NB4 (cell line): ENCODE measurements around the gene DMRTB1.

Experiments used
- DNase-seq: peaks from one replicate; pipeline ENCODE4 v3.0.0; 2010; ENCODE audit warnings: low read depth
- H3K4me3 ChIP-seq: one replicate; pipeline ENCODE4 v1.5.1; 2011; ENCODE audit warnings: mild to moderate bottlenecking, low read depth, low read length, moderate library complexity
- MYC ChIP-seq: IDR thresholded peaks from 2 replicates; pipeline ENCODE4 v1.6.1; 2011; ENCODE audit warnings: low read depth, low read length
- POLR2A ChIP-seq: IDR thresholded peaks from 2 replicates; pipeline ENCODE4 v1.6.1; 2011; ENCODE audit warnings: mild to moderate bottlenecking; ENCODE audit not compliant: insufficient read length; ENCODE audit errors: extremely low read depth
- TF ChIP-seq, protein P1 (sequence below): IDR thresholded peaks from 2 replicates; pipeline ENCODE4 v1.6.1; 2011; ENCODE audit warnings: low read depth, low read length
- TF ChIP-seq, protein P2 (sequence below): IDR thresholded peaks from one replicate; pipeline ENCODE4 v1.5.1; 2012; ENCODE audit warnings: low read depth, low read length

The DMRTB1 gene

DNA sequence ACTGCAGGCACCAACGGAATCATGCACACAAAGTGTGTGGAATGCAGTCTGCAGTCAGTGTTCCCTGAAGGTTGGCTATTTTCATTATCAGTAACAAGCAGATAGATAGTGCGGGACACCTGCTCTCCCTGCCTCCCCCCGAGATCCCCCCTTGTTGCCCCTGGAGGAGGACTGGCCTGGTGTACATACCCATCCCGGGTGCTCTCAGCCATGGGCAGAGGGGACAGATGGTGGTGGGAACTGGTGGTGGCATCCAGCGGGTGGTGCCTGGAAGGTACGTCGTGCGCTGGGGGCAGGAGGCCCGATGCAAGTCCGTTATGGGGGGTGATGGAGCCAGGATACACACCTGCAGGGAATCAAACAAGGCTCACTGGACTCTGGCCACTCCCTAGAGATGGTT lies 55.2 kb downstream of the DMRTB1 start:
- no peak overlapping the region for H3K4me3 ChIP-seq
- no peak for DNase-seq
- TF ChIP-seq MYC, result no peak
- no peak for TF ChIP-seq POLR2A
- TF ChIP-seq, protein P1, sequence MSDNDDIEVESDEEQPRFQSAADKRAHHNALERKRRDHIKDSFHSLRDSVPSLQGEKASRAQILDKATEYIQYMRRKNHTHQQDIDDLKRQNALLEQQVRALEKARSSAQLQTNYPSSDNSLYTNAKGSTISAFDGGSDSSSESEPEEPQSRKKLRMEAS, result no peak
- TF ChIP-seq, protein P2, sequence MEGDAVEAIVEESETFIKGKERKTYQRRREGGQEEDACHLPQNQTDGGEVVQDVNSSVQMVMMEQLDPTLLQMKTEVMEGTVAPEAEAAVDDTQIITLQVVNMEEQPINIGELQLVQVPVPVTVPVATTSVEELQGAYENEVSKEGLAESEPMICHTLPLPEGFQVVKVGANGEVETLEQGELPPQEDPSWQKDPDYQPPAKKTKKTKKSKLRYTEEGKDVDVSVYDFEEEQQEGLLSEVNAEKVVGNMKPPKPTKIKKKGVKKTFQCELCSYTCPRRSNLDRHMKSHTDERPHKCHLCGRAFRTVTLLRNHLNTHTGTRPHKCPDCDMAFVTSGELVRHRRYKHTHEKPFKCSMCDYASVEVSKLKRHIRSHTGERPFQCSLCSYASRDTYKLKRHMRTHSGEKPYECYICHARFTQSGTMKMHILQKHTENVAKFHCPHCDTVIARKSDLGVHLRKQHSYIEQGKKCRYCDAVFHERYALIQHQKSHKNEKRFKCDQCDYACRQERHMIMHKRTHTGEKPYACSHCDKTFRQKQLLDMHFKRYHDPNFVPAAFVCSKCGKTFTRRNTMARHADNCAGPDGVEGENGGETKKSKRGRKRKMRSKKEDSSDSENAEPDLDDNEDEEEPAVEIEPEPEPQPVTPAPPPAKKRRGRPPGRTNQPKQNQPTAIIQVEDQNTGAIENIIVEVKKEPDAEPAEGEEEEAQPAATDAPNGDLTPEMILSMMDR, result no peak

DNA sequence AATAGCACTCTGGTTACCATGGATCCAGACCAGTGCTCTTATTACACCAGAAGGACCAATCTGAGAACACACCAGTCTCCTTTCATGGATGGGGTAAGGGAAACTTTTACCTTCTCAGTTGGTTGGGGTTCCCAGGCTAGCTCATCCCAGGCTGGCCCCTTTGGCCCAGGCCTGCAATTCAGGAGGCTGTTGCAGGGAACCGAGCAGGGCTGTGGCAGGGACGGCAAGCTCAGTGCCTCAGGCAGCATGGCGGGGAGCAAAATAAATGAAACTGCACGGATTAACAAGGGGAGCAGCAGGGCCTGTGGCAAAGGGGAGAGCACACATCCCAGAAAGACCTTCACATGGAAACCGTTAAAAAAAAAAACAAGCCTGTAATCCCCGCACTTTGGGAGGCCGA lies 57.0 kb downstream of the DMRTB1 start:
- TF ChIP-seq MYC (no peak), POLR2A (no peak)
- TF ChIP-seq, protein P2, result no peak
- TF ChIP-seq, protein P1, result no peak
- H3K4me3 ChIP-seq, result no peak overlapping the region
- no peak for DNase-seq
